Keratinocyte (primary cell): ENCODE data around the gene TRPV2. TPM values are rescaled to one million over a fixed set of nuclear protein-coding genes. Genes with fewer than 3 reads are reported as not detected.

Experiments used
- DNase-seq: peaks from one replicate; pipeline ENCODE4 v3.0.0-alpha.2; 2011; ENCODE audit warnings: low read depth, missing footprints, low spot score
- FAIRE-seq: peaks from 2 replicates; lab custom pipeline; 2011; peaks lifted over from hg19 to GRCh38; lab: Jason Lieb, UNC
- H2AFZ ChIP-seq: 2 replicates; pipeline ENCODE4 v1.6.0; 2012; ENCODE audit warnings: low read length, control low read depth, inconsistent platforms; ENCODE audit not compliant: control insufficient read depth
- H3K27ac ChIP-seq: 2 replicates; pipeline ENCODE4 v1.5.1; 2011; ENCODE audit warnings: low read length; ENCODE audit not compliant: control insufficient read depth, insufficient read depth
- H3K27me3 ChIP-seq: 3 replicates; pipeline ENCODE4 v1.6.0; 2011; ENCODE audit warnings: low read length; ENCODE audit not compliant: control insufficient read depth, insufficient read depth; ENCODE audit errors: extremely low read depth
- H3K36me3 ChIP-seq, 2 experiments: 2 replicates in 1 of 2; 3 replicates in 1 of 2; pipeline ENCODE4 v1.5.1; 2011; ENCODE audit warnings: low read length in 2 of 2, mild to moderate bottlenecking in 1 of 2; ENCODE audit not compliant: control insufficient read depth in 2 of 2, insufficient read depth in 2 of 2; ENCODE audit errors: extremely low read depth in 1 of 2
- H3K4me1 ChIP-seq: 3 replicates; pipeline ENCODE4 v1.5.1; 2011; ENCODE audit warnings: low read length; ENCODE audit not compliant: control insufficient read depth, insufficient read depth; ENCODE audit errors: extremely low read depth
- H3K4me2 ChIP-seq: 3 replicates; pipeline ENCODE4 v1.6.0; 2011; ENCODE audit warnings: low read depth, low read length; ENCODE audit not compliant: control insufficient read depth, insufficient read depth; ENCODE audit errors: extremely low read depth
- H3K4me3 ChIP-seq, 3 experiments: fragments of 200-600 bp in 1 of 3; sonication (generic) in 1 of 3; 2 replicates in 2 of 3; 3 replicates in 1 of 3; pipeline ENCODE4 v1.5.1; 2011 to 2016; ENCODE audit warnings: low read length in 3 of 3, mild to moderate bottlenecking in 3 of 3, control low read depth in 2 of 3, inconsistent platforms in 1 of 3, low read depth in 1 of 3, mixed read lengths in 1 of 3, mixed run types in 1 of 3, moderate library complexity in 1 of 3; ENCODE audit not compliant: control insufficient read depth in 2 of 3, insufficient read depth in 2 of 3; ENCODE audit errors: extremely low read depth in 1 of 3
- H3K79me2 ChIP-seq: 2 replicates; pipeline ENCODE4 v1.6.0; 2012; ENCODE audit warnings: low read length; ENCODE audit not compliant: control insufficient read depth, insufficient read depth
- H3K9ac ChIP-seq: 3 replicates; pipeline ENCODE4 v1.6.0; 2011; ENCODE audit warnings: low read length; ENCODE audit not compliant: control insufficient read depth, insufficient read depth; ENCODE audit errors: extremely low read depth
- H3K9me1 ChIP-seq: 3 replicates; pipeline ENCODE4 v1.6.0; 2011; ENCODE audit warnings: low read length; ENCODE audit not compliant: control insufficient read depth, insufficient read depth; ENCODE audit errors: extremely low read depth
- H3K9me3 ChIP-seq: 2 replicates; pipeline ENCODE4 v1.5.1; 2012; ENCODE audit warnings: low read depth, low read length; ENCODE audit not compliant: control insufficient read depth
- H4K20me1 ChIP-seq: 3 replicates; pipeline ENCODE4 v1.6.0; 2011; ENCODE audit warnings: low read length; ENCODE audit not compliant: control insufficient read depth, insufficient read depth; ENCODE audit errors: extremely low read depth
- CTCF ChIP-seq, 3 experiments: IDR thresholded peaks in 1 of 3; conservative IDR thresholded peaks in 1 of 3; optimal IDR thresholded peaks in 1 of 3; 2 replicates in 2 of 3; 3 replicates in 1 of 3; pipeline versions ENCODE3 to v1.5.1; 2011; ENCODE audit warnings: low read length in 3 of 3, mild to moderate bottlenecking in 3 of 3, moderate library complexity in 2 of 3, control low read depth in 1 of 3, inconsistent platforms in 1 of 3; ENCODE audit not compliant: insufficient read depth in 2 of 3; ENCODE audit errors: extremely low read depth in 1 of 3
- EZH2 ChIP-seq: IDR thresholded peaks from one replicate; pipeline ENCODE4 v1.6.1; 2012; ENCODE audit warnings: inconsistent platforms, mild to moderate bottlenecking, low read length, moderate library complexity
- dilution Hi-C: fragments of 300-500 bp; cut with MboI; formaldehyde crosslinking; loops from one replicate; pipeline ENCODE4 v1.7.0; 2020; ENCODE audit warnings: low sequenced_read_pairs; ENCODE audit not compliant: extremely low pct_ligation_motif_present
- polyA plus RNA-seq, 5 experiments: library from polyadenylated mRNA; depleted of rRNA in 3 of 5; stranded (reverse) in 3 of 5; stranded (forward) in 1 of 5; unstranded in 1 of 5; fragments of >200 nt; gene quantifications; 1 replicate in 1 of 5; 2 replicates in 3 of 5; 3 replicates in 1 of 5; pipeline versions ENCODE4 v1.2.1 to v1.2.3, GENCODE V29; 2011 to 2012; ENCODE audit warnings: missing spikeins in 2 of 5, low read depth in 1 of 5, low replicate concordance in 1 of 5

The TRPV2 gene
- polyA plus RNA-seq, 1 donor (not counting 4 experiments of a cell fraction or from before 2014, with no cell fraction given), result 0.09 TPM

DNA sequence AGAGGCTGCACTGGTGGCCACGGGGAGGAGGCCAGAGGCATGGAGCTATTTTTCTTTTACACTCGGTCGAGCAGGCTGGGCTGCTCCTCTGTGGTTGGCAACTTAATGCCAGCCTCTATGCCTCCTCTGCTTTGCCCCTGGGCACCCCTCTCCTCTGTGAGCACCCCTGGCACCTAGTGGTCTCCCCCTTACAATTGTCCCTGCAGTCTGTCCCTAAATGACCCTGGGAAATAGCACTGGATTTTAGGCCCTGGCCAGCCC lies 49.6 kb downstream of the TRPV2 start:
- Histone ChIP-seq H4K20me1 (no peaks in the 10 kb centered on the region), H3K27me3 (no peaks in the 10 kb centered on the region), H3K9ac (no peak overlapping the region), H3K9me1 (no peaks in the 10 kb centered on the region), H3K79me2 (no peaks in the 10 kb centered on the region), H3K36me3 (no peaks in the 10 kb centered on the region), H3K4me1 (peaks cover 4% of the 10 kb centered on the region), H3K27ac (no peak overlapping the region), H3K4me3 (no peak overlapping the region), H3K9me3 (no peaks in the 10 kb centered on the region), H3K4me2 (no peak overlapping the region), H2AFZ (no peak overlapping the region)
- dilution Hi-C loops, result no loop called here
- FAIRE-seq (no peak), DNase-seq (no peak)
- TF ChIP-seq EZH2 (no peak), CTCF (optimal IDR thresholded peaks at IDR 0.05 in 1 of 3, IDR thresholded peaks at IDR 0.05 in 1 of 3, conservative IDR thresholded peaks at IDR 0.05 in 1 of 3; ENCODE audit: extremely low read depth in 1 of 3, insufficient read depth in 2 of 3, low read length in 3 of 3) (no peak)

DNA sequence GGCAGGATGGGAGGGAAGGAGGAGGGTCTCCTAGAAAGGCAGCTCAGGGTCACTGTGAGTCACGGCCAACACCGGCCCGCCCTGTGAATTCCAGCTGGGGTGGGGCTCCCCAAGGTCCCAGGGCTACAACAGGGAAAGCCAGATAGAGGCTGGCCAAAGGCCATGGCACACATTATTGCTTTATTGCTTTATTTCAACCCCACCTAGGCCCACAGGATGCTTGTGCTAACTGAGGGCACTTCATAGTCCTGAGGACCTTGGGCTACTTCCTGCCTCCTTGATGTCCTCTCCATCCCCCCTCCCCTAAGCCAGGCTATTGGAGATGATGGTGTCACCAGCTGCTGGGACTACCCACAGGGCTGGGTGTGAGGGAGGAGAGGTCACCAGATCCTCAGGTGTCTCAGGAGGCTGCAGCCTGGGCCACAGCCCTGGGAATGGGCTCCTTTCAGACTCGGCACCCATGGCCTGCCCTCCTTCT lies 50.5 kb downstream of the TRPV2 start:
- Histone ChIP-seq H3K4me2 (no peak overlapping the region), H3K27ac (no peak overlapping the region), H3K27me3 (peaks cover 2% of the 10 kb centered on the region), H3K9me1 (no peaks in the 10 kb centered on the region), H3K4me3 (no peak overlapping the region), H3K36me3 (no peaks in the 10 kb centered on the region), H2AFZ (no peak overlapping the region), H3K9ac (no peak overlapping the region), H3K79me2 (no peaks in the 10 kb centered on the region), H4K20me1 (no peaks in the 10 kb centered on the region), H3K9me3 (no peaks in the 10 kb centered on the region), H3K4me1 (no peaks in the 10 kb centered on the region)
- dilution Hi-C loops, result no loop called here
- TF ChIP-seq CTCF (optimal IDR thresholded peaks at IDR 0.05 in 1 of 3, IDR thresholded peaks at IDR 0.05 in 1 of 3, conservative IDR thresholded peaks at IDR 0.05 in 1 of 3; ENCODE audit: extremely low read depth in 1 of 3, insufficient read depth in 2 of 3, low read length in 3 of 3) (no peak), EZH2 (no peak)
- FAIRE-seq (no peak), DNase-seq (no peak)
